ENCODE results near the gene ATP6V1B1.

Gene ATP6V1B1

GRCh38 chr2:70927641-70928040 lies 8.1 kb upstream of the ATP6V1B1 start:
- DNase-seq = no peak
- no peak overlapping the region for H3K4me3 Mint-ChIP-seq
- no peaks in the 10 kb centered on the region for H3K4me1 Mint-ChIP-seq
- H3K9me3 Mint-ChIP-seq = no peaks in the 10 kb centered on the region
- CTCF ChIA-PET = no interaction called here
- no peaks in the 10 kb centered on the region for H3K36me3 Mint-ChIP-seq
- H3K27me3 Mint-ChIP-seq = peaks cover 46% of the 10 kb centered on the region
- H3K27ac Mint-ChIP-seq = no peak overlapping the region

DNA sequence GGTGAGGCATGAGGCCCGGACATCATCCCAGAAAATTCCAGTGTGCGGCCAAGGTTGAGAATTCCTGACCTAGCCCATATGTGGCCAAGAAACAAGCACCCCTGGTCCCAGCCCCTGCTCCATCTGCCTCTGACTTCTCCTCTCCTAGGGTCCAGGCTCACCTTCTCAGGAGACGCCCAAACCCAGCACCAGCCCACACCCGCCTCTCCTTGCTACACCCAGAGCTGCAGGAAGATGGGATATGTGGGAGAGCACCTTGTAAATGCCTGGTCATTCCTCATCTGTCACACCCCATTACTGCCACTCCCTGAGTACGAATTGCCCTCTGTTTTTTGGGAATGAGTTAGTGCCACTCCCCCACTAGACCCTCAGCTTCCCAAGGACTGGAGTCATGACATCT lies 7.3 kb upstream of the ATP6V1B1 start:
- H3K9me3 Mint-ChIP-seq = no peaks in the 10 kb centered on the region
- H3K4me1 Mint-ChIP-seq = no peaks in the 10 kb centered on the region
- H3K27ac Mint-ChIP-seq = no peak overlapping the region
- CTCF ChIA-PET = interaction anchor here (1.0 to 2.2 kb wide), 3 partner anchors 8 to 140 kb away, joined by 3 to 6 read pairs (median 6); no protein-coding TSS in a partner anchor
- peaks cover 49% of the 10 kb centered on the region for H3K27me3 Mint-ChIP-seq
- H3K4me3 Mint-ChIP-seq = no peak overlapping the region
- H3K36me3 Mint-ChIP-seq = no peaks in the 10 kb centered on the region
- no peak for DNase-seq

GRCh38 chr2:70930371-70931329 lies 5.0 kb upstream of the ATP6V1B1 start:
- Mint-ChIP-seq H3K9me3 (no peaks in the 10 kb centered on the region), H3K27ac (no peak overlapping the region), H3K4me3 (no peak overlapping the region), H3K27me3 (peaks cover 57% of the 10 kb centered on the region), H3K4me1 (no peaks in the 10 kb centered on the region), H3K36me3 (no peaks in the 10 kb centered on the region)
- CTCF ChIA-PET = interaction anchor here (1.0 to 2.2 kb wide), 5 partner anchors 10 to 60 kb away, joined by 3 to 6 read pairs (median 3); no protein-coding TSS in a partner anchor
- no peak for DNase-seq

DNA sequence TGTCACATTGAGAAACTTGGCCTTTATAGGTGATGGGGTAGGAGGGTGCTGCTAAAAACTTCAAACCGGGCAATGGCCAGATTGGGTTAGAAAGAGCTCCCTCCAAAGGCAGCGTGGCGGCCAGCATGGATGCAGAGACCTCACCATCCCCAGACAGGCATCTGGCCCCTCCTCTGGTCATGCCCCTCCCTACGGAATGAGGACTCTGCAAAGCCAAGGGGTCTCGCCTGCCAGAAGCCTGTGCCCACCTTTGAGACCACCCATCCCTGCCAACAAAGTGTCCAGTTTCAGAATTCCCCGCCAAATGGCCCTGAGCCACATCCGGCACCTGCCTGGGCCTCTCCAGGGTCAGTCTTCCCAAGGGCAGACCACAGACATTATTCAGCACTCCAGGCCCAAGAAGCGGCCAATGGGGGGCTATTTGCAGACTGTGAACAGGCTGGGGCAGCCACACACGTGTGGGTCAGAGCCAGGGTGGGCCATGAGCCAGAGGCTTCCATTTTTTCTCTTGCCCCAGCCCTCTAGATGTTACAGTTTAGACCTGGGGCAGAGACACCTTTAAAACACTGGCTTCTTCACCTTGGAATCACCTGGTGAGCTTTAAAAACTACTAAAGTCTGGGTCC lies 4.2 kb upstream of the ATP6V1B1 start:
- DNase-seq = no peak
- peaks cover 53% of the 10 kb centered on the region for H3K27me3 Mint-ChIP-seq
- H3K4me3 Mint-ChIP-seq = no peak overlapping the region
- CTCF ChIA-PET = interaction anchor here (1.0 to 1.4 kb wide), 4 partner anchors 10 to 61 kb away, joined by 3 to 4 read pairs (median 3); no protein-coding TSS in a partner anchor
- H3K9me3 Mint-ChIP-seq = no peaks in the 10 kb centered on the region
- H3K27ac Mint-ChIP-seq = no peak overlapping the region
- no peaks in the 10 kb centered on the region for H3K36me3 Mint-ChIP-seq
- H3K4me1 Mint-ChIP-seq = no peaks in the 10 kb centered on the region

DNA sequence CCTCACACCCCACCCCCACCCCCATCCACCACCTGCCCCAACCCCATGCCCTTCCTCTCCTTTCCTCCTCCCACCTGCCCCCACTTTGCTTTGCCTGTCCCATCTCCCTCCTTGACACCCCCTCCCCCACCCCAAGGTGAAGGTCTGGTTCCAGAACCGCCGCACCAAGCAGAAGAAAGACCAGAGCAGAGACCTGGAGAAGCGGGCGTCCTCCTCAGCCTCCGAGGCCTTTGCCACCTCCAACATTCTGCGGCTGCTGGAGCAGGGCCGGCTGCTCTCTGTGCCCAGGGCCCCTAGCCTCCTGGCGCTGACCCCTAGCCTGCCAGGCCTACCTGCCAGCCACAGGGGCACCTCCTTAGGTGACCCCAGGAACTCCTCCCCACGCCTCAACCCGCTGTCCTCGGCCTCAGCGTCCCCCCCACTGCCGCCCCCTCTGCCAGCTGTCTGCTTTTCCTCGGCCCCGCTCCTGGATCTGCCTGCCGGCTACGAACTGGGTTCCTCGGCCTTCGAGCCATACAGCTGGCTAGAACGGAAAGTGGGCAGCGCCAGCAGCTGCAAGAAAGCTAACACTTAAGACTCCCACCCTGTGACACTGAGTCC lies 3.0 kb upstream of the ATP6V1B1 start:
- CTCF ChIA-PET = interaction anchor here (1.4 to 3.0 kb wide), 2 partner anchors 12 to 15 kb away, joined by 4 to 8 read pairs; no protein-coding TSS in a partner anchor
- no peak for DNase-seq
- peaks cover 47% of the 10 kb centered on the region for H3K27me3 Mint-ChIP-seq
- H3K36me3 Mint-ChIP-seq = no peaks in the 10 kb centered on the region
- no peak overlapping the region for H3K27ac Mint-ChIP-seq
- no peaks in the 10 kb centered on the region for H3K4me1 Mint-ChIP-seq
- H3K9me3 Mint-ChIP-seq = no peaks in the 10 kb centered on the region
- H3K4me3 Mint-ChIP-seq = no peak overlapping the region

- Mint-ChIP-seq H3K9me3 (no peaks in the 10 kb centered on the region), H3K27ac (no peak overlapping the region), H3K36me3 (no peaks in the 10 kb centered on the region), H3K4me1 (no peaks in the 10 kb centered on the region), H3K27me3 (peaks cover 58% of the 10 kb centered on the region), H3K4me3 (no peak overlapping the region)
- no peak for DNase-seq
- CTCF ChIA-PET = interaction anchor here (3.0 to 3.3 kb wide), 2 partner anchors 13 to 15 kb away, joined by 8 to 17 read pairs; no protein-coding TSS in a partner anchor
Observed at GRCh38 chr2:70934981-70935380, 719 bp upstream of the ATP6V1B1 start.

DNA sequence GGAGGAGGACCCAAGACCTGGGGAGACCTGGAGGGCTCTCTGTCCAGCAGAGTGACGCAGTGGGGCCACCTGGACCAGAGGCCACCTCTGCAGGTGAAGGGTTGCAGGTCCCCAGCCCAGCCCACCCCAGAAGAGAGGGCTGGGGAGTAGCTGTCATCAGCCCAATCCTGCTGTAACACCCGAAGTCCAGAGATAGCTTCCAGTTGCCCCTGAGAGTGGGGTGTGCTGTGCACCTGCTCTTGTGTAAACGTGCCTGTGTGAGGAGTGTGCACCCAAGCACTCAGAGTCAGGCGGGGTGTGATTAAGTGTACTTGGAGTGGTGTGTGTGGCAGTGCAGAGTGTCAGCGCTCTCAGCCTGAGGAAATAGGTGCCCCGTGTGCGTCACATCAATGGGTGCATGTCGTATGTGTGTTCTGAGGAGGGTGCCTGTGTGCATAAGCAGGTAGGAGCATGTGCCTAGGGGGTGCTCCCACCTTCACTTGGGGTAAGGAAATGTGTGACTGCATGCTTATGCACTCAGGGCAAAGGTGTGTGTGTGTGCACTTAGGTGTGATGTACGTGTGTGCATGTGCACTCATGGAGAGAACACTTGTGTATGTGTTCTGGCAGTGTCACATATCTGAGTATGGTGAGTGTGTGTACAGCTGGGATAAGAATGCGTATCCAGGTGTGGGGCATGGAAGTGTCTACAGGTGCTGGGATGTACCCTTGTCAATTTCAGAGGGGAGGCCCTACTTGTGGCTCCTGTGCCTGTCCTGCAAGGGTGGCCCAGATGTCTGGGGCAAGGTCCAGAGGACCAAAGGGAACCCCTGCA lies 672 bp downstream of the ATP6V1B1 start:
- Mint-ChIP-seq H3K36me3 (no peaks in the 10 kb centered on the region), H3K27ac (no peak overlapping the region), H3K27me3 (peaks cover 54% of the 10 kb centered on the region), H3K9me3 (no peaks in the 10 kb centered on the region), H3K4me3 (no peak overlapping the region), H3K4me1 (no peaks in the 10 kb centered on the region)
- DNase-seq = no peak
- CTCF ChIA-PET = interaction anchor here (1.4 to 3.3 kb wide), 2 partner anchors 12 to 65 kb away, joined by 3 to 17 read pairs; no protein-coding TSS in a partner anchor

GRCh38 chr2:70936979-70937811 lies 1.5 kb downstream of the ATP6V1B1 start:
- no peak overlapping the region for H3K27ac Mint-ChIP-seq
- CTCF ChIA-PET = interaction anchor here (3.3 kb wide), 1 partner anchor 11 kb away, joined by 17 read pairs; no protein-coding TSS in a partner anchor
- H3K4me1 Mint-ChIP-seq = no peaks in the 10 kb centered on the region
- H3K9me3 Mint-ChIP-seq = no peaks in the 10 kb centered on the region
- no peaks in the 10 kb centered on the region for H3K36me3 Mint-ChIP-seq
- no peak for DNase-seq
- H3K27me3 Mint-ChIP-seq = peaks cover 53% of the 10 kb centered on the region
- no peak overlapping the region for H3K4me3 Mint-ChIP-seq

- H3K27me3 Mint-ChIP-seq = peaks cover 55% of the 10 kb centered on the region
- CTCF ChIA-PET = interaction anchor here (1.1 to 3.3 kb wide), 2 partner anchors 10 to 11 kb away, joined by 4 to 17 read pairs; no protein-coding TSS in a partner anchor
- no peaks in the 10 kb centered on the region for H3K4me1 Mint-ChIP-seq
Observed at GRCh38 chr2:70937866-70938585, 2.3 kb downstream of the ATP6V1B1 start.

DNA sequence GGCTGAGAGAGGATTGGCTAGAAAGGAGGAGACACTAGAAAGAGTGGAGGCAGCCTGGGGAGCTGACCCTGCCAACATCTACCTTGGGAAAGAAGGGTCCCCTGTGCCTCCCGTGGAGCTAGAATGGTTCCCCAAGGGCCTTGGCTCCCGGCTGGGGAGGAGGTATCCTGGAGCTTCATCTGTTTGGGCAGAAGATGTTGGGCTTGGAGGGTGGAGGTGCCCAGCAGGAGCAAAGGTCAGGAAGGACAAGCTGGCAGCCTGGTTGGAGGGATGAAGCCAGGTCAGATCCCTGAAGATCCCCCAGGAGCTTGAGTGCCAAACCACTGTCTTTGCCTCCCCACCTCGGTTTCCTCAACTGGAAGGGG lies 2.9 kb downstream of the ATP6V1B1 start:
- Mint-ChIP-seq H3K9me3 (no peaks in the 10 kb centered on the region), H3K4me1 (no peaks in the 10 kb centered on the region), H3K36me3 (no peaks in the 10 kb centered on the region), H3K27ac (no peak overlapping the region), H3K27me3 (peaks cover 50% of the 10 kb centered on the region), H3K4me3 (no peak overlapping the region)
- no peak for DNase-seq
- CTCF ChIA-PET = interaction anchor here (1.1 kb wide), 1 partner anchor 10 kb away, joined by 4 read pairs; no protein-coding TSS in a partner anchor

More at GRCh38 chr2:70937866-70938585, 2.3 kb downstream of the ATP6V1B1 start:
- Mint-ChIP-seq H3K36me3 (no peaks in the 10 kb centered on the region), H3K9me3 (no peaks in the 10 kb centered on the region), H3K27ac (no peak overlapping the region), H3K4me3 (no peak overlapping the region)
- DNase-seq = no peak

- Mint-ChIP-seq H3K4me3 (no peak overlapping the region), H3K4me1 (no peaks in the 10 kb centered on the region), H3K36me3 (no peaks in the 10 kb centered on the region), H3K27ac (no peak overlapping the region), H3K9me3 (no peaks in the 10 kb centered on the region), H3K27me3 (peaks cover 53% of the 10 kb centered on the region)
- CTCF ChIA-PET = interaction anchor here (0.9 to 1.3 kb wide), 3 partner anchors 9 to 282 kb away, joined by 3 to 4 read pairs (median 3); no protein-coding TSS in a partner anchor
- DNase-seq = peak; percentile 3
Observed at GRCh38 chr2:70939001-70939838, 3.5 kb downstream of the ATP6V1B1 start.
